Esophagus squamous epithelium (tissue), 4 donors: Measurements from ENCODE around the gene KRT77.

Experiments used
- CTCF ChIP-seq, 6 experiments: fragments of 450-650 bp in 4 of 6; fragments of 200-600 bp in 2 of 6; sonication (generic) in 2 of 6; IDR thresholded peaks; one replicate each; pipeline ENCODE4 v1.5.1; 2016 to 2019; ENCODE audit warnings: antibody characterized with exemption in 6 of 6, mild to moderate bottlenecking in 4 of 6, moderate library complexity in 4 of 6
- POLR2A ChIP-seq, 4 donors: fragments of 450-650 bp; IDR thresholded peaks; one replicate each; pipeline ENCODE4 v1.6.1; 2017; ENCODE audit warnings: antibody characterized with exemption in 4 of 4, mild to moderate bottlenecking in 4 of 4, moderate library complexity in 3 of 4

- TF ChIP-seq CTCF (IDR thresholded peaks at IDR 0.05) (no peak), POLR2A (IDR thresholded peaks at IDR 0.05) (no peak)
Measured at GRCh38 chr12:52662093-52662917, 41.0 kb downstream of the KRT77 start.
